ENCODE results near the gene TFCP2L1.

- no peak for TF ChIP-seq EZH2 (IDR thresholded peaks at IDR 0.05; ENCODE audit: borderline replicate concordance, low read length)
- TF ChIP-seq, protein P1, sequence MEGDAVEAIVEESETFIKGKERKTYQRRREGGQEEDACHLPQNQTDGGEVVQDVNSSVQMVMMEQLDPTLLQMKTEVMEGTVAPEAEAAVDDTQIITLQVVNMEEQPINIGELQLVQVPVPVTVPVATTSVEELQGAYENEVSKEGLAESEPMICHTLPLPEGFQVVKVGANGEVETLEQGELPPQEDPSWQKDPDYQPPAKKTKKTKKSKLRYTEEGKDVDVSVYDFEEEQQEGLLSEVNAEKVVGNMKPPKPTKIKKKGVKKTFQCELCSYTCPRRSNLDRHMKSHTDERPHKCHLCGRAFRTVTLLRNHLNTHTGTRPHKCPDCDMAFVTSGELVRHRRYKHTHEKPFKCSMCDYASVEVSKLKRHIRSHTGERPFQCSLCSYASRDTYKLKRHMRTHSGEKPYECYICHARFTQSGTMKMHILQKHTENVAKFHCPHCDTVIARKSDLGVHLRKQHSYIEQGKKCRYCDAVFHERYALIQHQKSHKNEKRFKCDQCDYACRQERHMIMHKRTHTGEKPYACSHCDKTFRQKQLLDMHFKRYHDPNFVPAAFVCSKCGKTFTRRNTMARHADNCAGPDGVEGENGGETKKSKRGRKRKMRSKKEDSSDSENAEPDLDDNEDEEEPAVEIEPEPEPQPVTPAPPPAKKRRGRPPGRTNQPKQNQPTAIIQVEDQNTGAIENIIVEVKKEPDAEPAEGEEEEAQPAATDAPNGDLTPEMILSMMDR (IDR thresholded peaks at IDR 0.05; ENCODE audit: low read length), result no peak
These were observed 5.4 kb downstream of the TFCP2L1 start for GRCh38 chr2:121279476-121280220.

All from OCI-LY1 (cell line).